ENCODE data around the gene THAP3.

The THAP3 gene

GRCh38 chr1:6613361-6614018 lies 11.2 kb upstream of the THAP3 start, which contains the start of gene PHF13:
Gene PHF13, plus strand, starts transcription at chr1:6613731. Its CDS starts 336 bp downstream, at chr1:6614067.
- DNase-seq, result peak; percentile 98

GRCh38 chr1:6614019-6614928 lies 10.4 kb upstream of the THAP3 start:
- DNase-seq, result no peak

- no peak for DNase-seq
Observed at GRCh38 chr1:6614929-6615785, 9.5 kb upstream of the THAP3 start.

- no peak for DNase-seq
Observed at GRCh38 chr1:6619045-6619444, 5.6 kb upstream of the THAP3 start.

DNA sequence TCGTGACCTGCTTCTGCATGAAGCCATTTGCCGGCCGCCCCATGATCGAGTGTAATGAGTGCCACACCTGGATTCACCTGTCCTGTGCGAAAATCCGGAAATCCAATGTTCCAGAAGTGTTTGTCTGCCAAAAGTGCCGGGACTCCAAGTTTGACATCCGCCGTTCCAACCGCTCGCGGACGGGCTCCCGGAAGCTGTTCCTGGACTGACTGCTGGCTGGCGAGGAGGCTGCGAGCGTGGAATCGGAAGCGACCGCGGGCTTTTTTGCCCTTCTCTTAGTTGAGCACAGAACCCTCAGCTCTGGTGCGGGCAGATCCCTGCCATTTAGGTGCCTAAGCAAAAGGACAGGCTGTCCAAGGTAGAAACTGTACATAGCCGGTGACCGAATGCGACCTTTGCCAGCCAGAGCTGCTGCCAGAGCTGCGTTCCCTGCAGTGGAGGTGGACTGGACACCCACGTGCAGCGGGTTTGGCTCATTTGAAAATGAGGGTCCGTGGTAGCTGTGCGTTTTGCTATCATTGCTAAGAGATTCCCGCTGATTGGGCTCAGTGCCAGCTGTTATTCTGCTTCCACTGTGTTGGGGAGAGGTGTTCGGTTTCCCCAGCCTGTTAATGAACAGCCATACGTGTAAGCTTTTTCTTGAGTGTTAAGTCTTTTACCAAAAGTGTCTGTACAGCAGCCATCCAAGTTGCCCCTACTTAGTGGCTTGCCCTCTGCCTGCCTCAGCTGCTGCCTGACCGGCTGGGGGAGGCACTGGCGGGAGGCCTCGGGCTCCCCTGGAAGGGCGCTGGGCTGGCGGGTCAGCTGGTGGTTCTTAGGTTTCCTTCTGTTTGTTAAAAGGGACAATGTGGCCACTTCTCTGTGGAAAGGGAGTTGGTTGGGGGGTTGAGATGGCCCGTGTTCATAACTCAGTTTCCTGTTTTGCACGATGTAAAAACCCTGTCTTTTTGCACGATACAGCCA lies 3.0 kb upstream of the THAP3 start:
- no peak for DNase-seq

- no peak for DNase-seq
Observed at GRCh38 chr1:6622396-6623152, 2.1 kb upstream of the THAP3 start.

DNA sequence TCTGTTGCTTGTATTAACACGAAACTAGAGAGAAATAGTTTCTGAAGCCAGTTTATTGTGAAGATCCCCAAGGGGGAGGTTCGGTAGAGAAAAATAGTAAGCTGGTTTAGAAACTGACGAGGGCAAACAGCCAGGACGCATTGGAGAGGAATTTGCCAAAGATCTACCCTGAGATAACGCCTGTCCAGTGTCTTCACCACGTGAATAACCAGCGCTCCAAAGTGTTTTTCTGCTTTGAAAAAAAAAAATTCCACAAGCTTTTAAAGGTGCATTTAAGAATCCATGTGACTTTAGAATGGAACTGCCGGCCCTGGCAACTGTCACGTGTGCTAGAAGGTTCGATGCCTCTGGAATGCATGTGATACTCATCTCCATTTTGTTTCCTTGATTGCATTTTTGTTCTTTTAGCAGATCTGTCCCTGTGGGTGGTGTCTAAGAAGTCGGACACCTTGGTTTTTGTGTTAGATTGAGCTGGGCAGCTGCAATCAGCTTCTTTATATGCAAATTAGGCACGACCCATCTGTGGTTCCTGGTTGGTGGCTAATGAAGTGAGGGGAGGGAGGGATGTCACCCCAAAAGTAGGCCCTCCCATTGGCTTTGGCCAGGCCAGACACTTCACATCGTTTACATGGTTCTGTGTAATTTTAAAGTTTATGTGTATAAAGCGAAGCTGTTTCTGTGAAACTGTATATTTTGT lies 1.3 kb upstream of the THAP3 start:
- DNase-seq, result no peak

GRCh38 chr1:6625584-6626149 lies 999 bp downstream of the THAP3 start:
- no peak for DNase-seq

- no peak for DNase-seq
Observed at GRCh38 chr1:6627031-6627430, 2.4 kb downstream of the THAP3 start.

DNA sequence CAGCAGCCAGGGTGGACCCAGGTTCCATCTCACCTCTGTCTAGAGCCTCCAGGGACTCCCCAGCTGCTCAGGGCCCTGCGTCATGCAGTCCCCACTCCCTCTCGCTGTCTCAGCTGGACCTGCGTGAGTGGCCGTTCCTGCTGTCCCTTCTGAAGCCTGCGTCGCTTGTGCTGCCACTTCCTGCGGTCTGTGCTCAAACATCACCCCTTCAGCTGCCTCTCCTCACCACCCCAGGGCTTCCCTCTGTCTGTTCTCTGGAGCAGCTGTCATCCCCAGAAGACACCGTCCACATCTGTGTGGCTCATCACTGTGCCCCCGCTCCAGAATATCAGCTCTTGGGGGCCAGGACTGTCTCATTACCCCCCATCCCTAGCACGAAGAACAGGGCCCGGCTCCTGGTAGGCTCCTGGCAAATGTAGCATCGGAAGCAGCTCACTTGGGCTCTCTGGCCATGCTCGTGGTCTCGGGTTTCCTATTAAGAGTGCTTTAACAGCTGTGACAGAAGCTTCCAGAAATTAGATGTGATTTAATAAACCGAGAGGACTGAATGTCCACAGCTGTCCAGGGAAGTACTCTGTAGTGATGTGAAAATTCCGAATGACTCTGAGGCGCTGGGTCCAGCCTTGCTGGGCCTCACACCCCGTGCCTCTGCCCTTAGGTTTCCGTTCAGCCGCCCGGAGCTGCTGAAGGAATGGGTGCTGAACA lies 3.3 kb downstream of the THAP3 start:
- no peak for DNase-seq

DNA sequence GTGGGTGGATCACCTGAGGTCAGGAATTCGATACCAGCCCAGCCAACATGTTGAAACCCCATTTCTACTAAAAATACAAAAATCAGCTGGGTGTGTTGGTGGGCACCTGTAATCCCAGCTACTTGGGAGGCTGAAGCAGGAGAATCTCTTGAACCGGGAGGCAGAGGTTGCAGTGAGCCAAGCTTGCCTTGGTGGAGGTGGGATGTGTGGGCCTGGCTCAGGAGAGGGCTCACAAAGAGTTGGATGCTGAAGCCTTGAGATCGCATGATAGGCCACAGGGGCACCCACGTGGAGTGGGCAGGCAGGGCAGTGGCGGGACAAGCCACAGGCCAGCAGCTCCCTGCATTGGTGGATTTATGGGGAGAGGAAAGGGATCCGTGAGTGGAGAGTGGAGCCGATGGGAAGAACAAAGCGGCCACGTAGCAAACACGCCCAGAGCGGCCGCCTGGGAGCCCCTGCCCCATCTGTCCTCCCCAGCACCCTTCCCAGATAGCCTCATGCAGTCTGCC lies 4.4 kb downstream of the THAP3 start:
- no peak for DNase-seq

DNA sequence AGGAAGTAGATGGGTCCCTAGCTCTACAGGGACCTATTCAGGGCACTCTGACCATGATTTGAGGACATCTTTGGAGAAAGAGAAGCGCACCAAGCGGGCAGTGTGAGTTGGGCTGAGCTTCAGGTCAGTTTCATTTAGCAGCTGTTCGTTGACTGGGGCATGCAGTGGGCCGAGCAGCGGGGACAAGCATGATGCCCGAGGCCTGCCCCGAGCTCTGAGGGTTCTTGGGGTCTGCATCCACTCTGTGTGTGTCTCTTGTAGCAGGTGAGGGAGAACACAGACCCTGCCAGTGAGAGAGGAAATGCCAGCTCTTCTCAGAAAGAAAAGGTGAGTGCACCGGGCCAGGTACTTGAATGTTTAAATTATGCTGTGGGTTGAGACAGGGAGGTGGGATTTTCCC lies 5.4 kb downstream of the THAP3 start:
- no peak for DNase-seq

- DNase-seq, result no peak
Observed at GRCh38 chr1:6631058-6631457, 6.4 kb downstream of the THAP3 start.

GRCh38 chr1:6632588-6633514 lies 8.2 kb downstream of the THAP3 start:
- no peak for DNase-seq

- DNase-seq, result no peak
Observed at GRCh38 chr1:6634371-6635052, 9.8 kb downstream of the THAP3 start.

DNA sequence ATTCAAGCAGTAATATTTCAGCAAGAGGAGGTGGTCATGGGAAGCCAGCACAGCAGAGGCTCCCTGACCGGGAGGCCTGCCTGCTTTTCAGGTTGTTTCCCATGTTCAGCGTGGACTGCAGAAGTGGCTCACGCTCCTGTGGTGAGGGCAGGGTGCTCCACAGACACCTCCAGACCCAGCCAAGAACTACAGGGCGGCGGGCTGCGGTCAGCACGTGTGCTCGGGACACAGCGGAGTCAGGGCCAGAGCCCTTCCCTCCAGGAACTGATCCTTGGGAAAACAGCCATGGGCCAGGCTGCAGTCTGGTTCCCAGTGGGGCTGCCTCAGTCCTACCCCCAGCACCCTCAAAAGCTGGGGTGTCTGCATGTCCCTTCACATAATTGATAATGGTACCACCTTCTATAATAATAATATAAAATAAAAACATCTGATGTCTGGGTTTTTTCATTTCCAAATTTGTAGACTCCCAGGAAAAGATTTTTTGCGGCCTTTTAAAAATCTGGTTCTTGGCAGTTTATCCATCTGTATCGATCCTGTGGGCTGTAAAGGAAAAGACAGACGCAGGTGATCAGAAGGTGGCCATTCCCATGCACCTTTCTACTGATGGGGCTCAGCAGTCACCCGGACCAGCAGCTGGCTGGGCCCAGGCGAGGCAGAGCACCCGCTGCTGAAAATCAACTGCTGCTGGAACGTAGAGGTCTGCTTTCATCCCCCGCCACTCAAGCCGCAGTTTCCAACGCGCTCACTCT lies 10.7 kb downstream of the THAP3 start:
- no peak for DNase-seq
